Upper lobe of left lung (tissue), 4 donors: ENCODE data around the gene SCCPDH.

Experiments
- CTCF ChIP-seq, 6 experiments: fragments of 450-650 bp in 4 of 6; fragments of 200-600 bp in 2 of 6; sonication (generic) in 2 of 6; IDR thresholded peaks; one replicate each; pipeline ENCODE4 v1.5.1; 2016 to 2019; ENCODE audit warnings: antibody characterized with exemption in 6 of 6
- EP300 ChIP-seq, 4 donors: sonication (generic); formaldehyde crosslinking; IDR thresholded peaks; one replicate each; pipeline ENCODE4 v1.5.1; 2017; ENCODE audit warnings: antibody characterized with exemption in 4 of 4, control low read depth in 2 of 4

- TF ChIP-seq CTCF (IDR thresholded peaks at IDR 0.05): no peak
- TF ChIP-seq EP300 (IDR thresholded peaks at IDR 0.05): no peak
Observed at GRCh38 chr1:246769306-246769705, 45.1 kb downstream of the SCCPDH start.
